Osteoblast (primary cell): ENCODE data around the gene S100A10. TPM values are rescaled to one million over a fixed set of nuclear protein-coding genes. Genes with fewer than 3 reads are reported as not detected.

Source experiments
- DNase-seq: peaks from one replicate; pipeline ENCODE4 v3.0.0; 2011; ENCODE audit warnings: low spot score, mixed read lengths; ENCODE audit not compliant: insufficient read length; ENCODE audit errors: missing footprints
- H2AFZ ChIP-seq: 2 replicates; pipeline ENCODE4 v1.6.0; 2011; ENCODE audit warnings: mild to moderate bottlenecking, low read length
- H3K27ac ChIP-seq: 2 replicates; pipeline ENCODE4 v1.5.1; 2011; ENCODE audit warnings: mild to moderate bottlenecking, low read depth, low read length, moderate library complexity
- H3K27me3 ChIP-seq: 2 replicates; pipeline ENCODE4 v1.6.0; 2012; ENCODE audit warnings: mild to moderate bottlenecking, control low read depth, inconsistent platforms, low read length, moderate library complexity; ENCODE audit not compliant: insufficient read depth
- H3K36me3 ChIP-seq: 2 replicates; pipeline ENCODE4 v1.5.1; 2011; ENCODE audit warnings: mild to moderate bottlenecking, low read length, control low read depth, moderate library complexity; ENCODE audit not compliant: insufficient read depth
- H3K4me1 ChIP-seq: 2 replicates; pipeline ENCODE4 v1.5.1; 2011; ENCODE audit warnings: mild to moderate bottlenecking, low read length, control low read depth, moderate library complexity; ENCODE audit not compliant: insufficient read depth
- H3K4me2 ChIP-seq: 2 replicates; pipeline ENCODE4 v1.6.0; 2011; ENCODE audit warnings: mild to moderate bottlenecking, low read length; ENCODE audit not compliant: insufficient read depth
- H3K4me3 ChIP-seq: fragments of 200-600 bp; sonication (generic); 3 replicates; pipeline ENCODE4 v1.5.1; 2012; ENCODE audit warnings: mild to moderate bottlenecking, low read length, inconsistent platforms; ENCODE audit not compliant: insufficient read depth
- H3K79me2 ChIP-seq: 2 replicates; pipeline ENCODE4 v1.6.0; 2012; ENCODE audit warnings: mild to moderate bottlenecking, low read length, control low read depth, inconsistent platforms; ENCODE audit not compliant: insufficient read depth
- H3K9me3 ChIP-seq: 2 replicates; pipeline ENCODE4 v1.5.1; 2011; ENCODE audit warnings: low read depth, low read length, control low read depth
- H4K20me1 ChIP-seq: 2 replicates; pipeline ENCODE4 v1.6.0; 2012; ENCODE audit warnings: mild to moderate bottlenecking, low read length, control low read depth; ENCODE audit not compliant: insufficient read depth
- CTCF ChIP-seq: IDR thresholded peaks from 2 replicates; pipeline ENCODE4 v1.5.1; 2011; ENCODE audit warnings: mild to moderate bottlenecking, low read depth, low read length, moderate library complexity; ENCODE audit errors: extremely low read depth
- total RNA-seq: library from RNA; depleted of rRNA; stranded (reverse); fragments of >200 nt; gene quantifications from 2 replicates; pipeline ENCODE4 v1.2.3, GENCODE V29; 2012

S100A10 gene
- total RNA-seq, 1 donor: 116 TPM

GRCh38 chr1:151939141-151939540 is 54.5 kb downstream of the S100A10 start:
- peaks cover 11% of the 10 kb centered on the region for H3K4me1 ChIP-seq
- no peaks in the 10 kb centered on the region for H3K36me3 ChIP-seq
- H3K4me2 ChIP-seq: no peak overlapping the region
- TF ChIP-seq CTCF: no peak
- no peaks in the 10 kb centered on the region for H4K20me1 ChIP-seq
- no peak overlapping the region for H2AFZ ChIP-seq
- no peaks in the 10 kb centered on the region for H3K79me2 ChIP-seq
- no peaks in the 10 kb centered on the region for H3K9me3 ChIP-seq
- no peak overlapping the region for H3K27ac ChIP-seq
- no peak for DNase-seq
- H3K27me3 ChIP-seq: no peaks in the 10 kb centered on the region
- no peak overlapping the region for H3K4me3 ChIP-seq

DNA sequence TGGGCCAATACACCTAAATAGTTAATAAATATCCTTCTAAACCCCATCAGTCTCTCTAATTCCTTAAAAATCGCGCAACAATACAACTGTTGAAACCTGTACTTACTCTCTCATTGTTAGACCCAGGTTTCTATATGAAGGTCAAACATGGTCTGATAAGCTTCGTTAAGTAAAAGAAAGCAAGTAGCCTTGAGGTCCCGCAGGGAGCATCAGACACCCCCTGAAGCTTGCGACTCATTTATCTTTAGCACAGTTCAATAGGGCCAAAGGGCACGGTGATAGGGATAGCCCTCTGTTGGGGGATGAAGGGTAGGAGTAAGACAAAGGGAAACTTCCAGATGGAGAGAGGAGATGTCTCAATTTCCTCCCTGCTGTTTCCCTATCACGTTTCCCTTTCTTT is 57.0 kb downstream of the S100A10 start:
- peaks cover 10% of the 10 kb centered on the region for H3K4me1 ChIP-seq
- no peak overlapping the region for H3K4me2 ChIP-seq
- H3K79me2 ChIP-seq: no peaks in the 10 kb centered on the region
- no peaks in the 10 kb centered on the region for H3K9me3 ChIP-seq
- no peaks in the 10 kb centered on the region for H3K36me3 ChIP-seq
- H2AFZ ChIP-seq: no peak overlapping the region
- no peaks in the 10 kb centered on the region for H3K27me3 ChIP-seq
- H4K20me1 ChIP-seq: no peaks in the 10 kb centered on the region
- H3K4me3 ChIP-seq: no peak overlapping the region
- no peak for DNase-seq
- no peak overlapping the region for H3K27ac ChIP-seq
- no peak for TF ChIP-seq CTCF

GRCh38 chr1:151935894-151936602 is 57.6 kb downstream of the S100A10 start:
- no peaks in the 10 kb centered on the region for H3K27me3 ChIP-seq
- H4K20me1 ChIP-seq: no peaks in the 10 kb centered on the region
- DNase-seq: no peak
- no peak for TF ChIP-seq CTCF
- no peaks in the 10 kb centered on the region for H3K79me2 ChIP-seq
- no peaks in the 10 kb centered on the region for H3K9me3 ChIP-seq
- peaks cover 5% of the 10 kb centered on the region for H3K4me1 ChIP-seq
- no peak overlapping the region for H3K27ac ChIP-seq
- no peaks in the 10 kb centered on the region for H3K36me3 ChIP-seq
- H3K4me3 ChIP-seq: no peak overlapping the region
- no peak overlapping the region for H3K4me2 ChIP-seq
- no peak overlapping the region for H2AFZ ChIP-seq

DNA sequence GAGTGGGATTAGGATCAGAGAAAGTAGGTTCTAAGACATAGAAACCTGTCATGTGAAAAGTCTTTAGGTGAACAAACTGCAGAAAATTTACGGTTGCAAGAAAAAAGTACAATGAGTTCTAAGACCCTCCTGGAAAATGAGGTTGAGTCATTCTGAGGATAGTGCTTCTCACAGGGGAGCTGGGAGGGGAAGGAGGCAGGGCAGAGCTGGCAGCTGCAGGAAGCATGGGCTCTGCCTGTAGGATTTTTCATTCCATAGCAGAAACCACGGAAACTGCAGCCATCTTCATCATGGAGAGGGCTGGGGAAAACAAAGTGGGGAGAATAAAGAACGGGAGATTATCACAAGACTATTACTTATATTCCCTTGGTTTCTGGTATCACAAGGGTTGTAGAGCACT is 58.5 kb downstream of the S100A10 start:
- Histone ChIP-seq H3K4me1 (no peaks in the 10 kb centered on the region), H3K4me3 (no peak overlapping the region), H3K4me2 (no peak overlapping the region), H3K27ac (no peak overlapping the region), H3K27me3 (peaks cover under 1% of the 10 kb centered on the region), H3K9me3 (no peaks in the 10 kb centered on the region), H3K79me2 (no peaks in the 10 kb centered on the region), H3K36me3 (no peaks in the 10 kb centered on the region), H2AFZ (no peak overlapping the region), H4K20me1 (no peaks in the 10 kb centered on the region)
- no peak for TF ChIP-seq CTCF
- DNase-seq: no peak
